WTC11 (cell line): ENCODE measurements around the gene NSUN2. TPM values are rescaled to one million over a fixed set of nuclear protein-coding genes. Genes with fewer than 3 reads are reported as not detected.
A peak's percentile ranks its signal among the peaks of the same experiment; 100 is the strongest.

ENCODE experiments used
- ATAC-seq: fragments of 200-7000 bp; cut with Tn5 transposase; 2 replicates; pipeline ENCODE4 v1.10.0; 2021; ENCODE audit warnings: mild to moderate bottlenecking, moderate library complexity
- CTCF ChIA-PET: fragments of 300-600 bp; sonication (Branson Sonifier 250); formaldehyde crosslinking; loops from one replicate; lab custom pipeline; 2021; ENCODE audit warnings: antibody characterized with exemption; lab: Charles Lee
- POLR2A ChIA-PET: fragments of 350-600 bp; sonication (Branson Sonifier 250); formaldehyde crosslinking; loops from one replicate; lab custom pipeline; 2021; ENCODE audit warnings: antibody characterized with exemption; lab: Charles Lee
- DNase-seq: peaks from one replicate; pipeline ENCODE4 v3.0.0; 2021; ENCODE audit warnings: low spot score
- H3K27ac Mint-ChIP-seq: 2 replicates; pipeline ENCODE4 v1.8.0; 2021; ENCODE audit warnings: mixed read lengths
- H3K27me3 Mint-ChIP-seq: 2 replicates; pipeline ENCODE4 v1.8.0; 2021; ENCODE audit warnings: low read depth, mild to moderate bottlenecking, moderate library complexity, mixed read lengths
- H3K36me3 Mint-ChIP-seq: 2 replicates; pipeline ENCODE4 v1.8.0; 2021; ENCODE audit warnings: mixed read lengths
- H3K4me1 Mint-ChIP-seq: 2 replicates; pipeline ENCODE4 v1.8.0; 2022; ENCODE audit warnings: mixed read lengths
- H3K4me3 Mint-ChIP-seq: 2 replicates; pipeline ENCODE4 v1.8.0; 2021; ENCODE audit warnings: mild to moderate bottlenecking, moderate library complexity, mixed read lengths
- H3K9me3 Mint-ChIP-seq: 2 replicates; pipeline ENCODE4 v1.8.0; 2021; ENCODE audit warnings: mixed read lengths
- ARID4B ChIP-seq: sonication (generic); formaldehyde crosslinking; IDR thresholded peaks from 2 replicates; pipeline ENCODE4 v1.8.0; 2023; ENCODE audit warnings: missing genetic modification reagents, mild to moderate bottlenecking, borderline replicate concordance
- ESRRA ChIP-seq: sonication (generic); formaldehyde crosslinking; IDR thresholded peaks from 2 replicates; pipeline ENCODE4 v1.8.1; 2022; ENCODE audit warnings: mild to moderate bottlenecking, missing genetic modification reagents, borderline replicate concordance
- FOXK1 ChIP-seq: sonication (generic); formaldehyde crosslinking; IDR thresholded peaks from 2 replicates; pipeline ENCODE4 v1.8.0; 2022; ENCODE audit warnings: mild to moderate bottlenecking, moderate library complexity, missing genetic modification reagents
- FOXP1 ChIP-seq: sonication (generic); formaldehyde crosslinking; IDR thresholded peaks from 2 replicates; pipeline ENCODE4 v1.8.0; 2022; ENCODE audit warnings: missing genetic modification reagents, mild to moderate bottlenecking, moderate library complexity, borderline replicate concordance
- GABPB1 ChIP-seq: sonication (generic); formaldehyde crosslinking; IDR thresholded peaks from 2 replicates; pipeline ENCODE4 v1.8.1; 2023; ENCODE audit warnings: mild to moderate bottlenecking, missing genetic modification reagents
- HMGA2 ChIP-seq: fragments of 250-450 bp; sonication (Bioruptor Pico); IDR thresholded peaks from 2 replicates; pipeline ENCODE4 v1.4.0; 2021; ENCODE audit warnings: mild to moderate bottlenecking, moderate library complexity
- IRF1 ChIP-seq: sonication (generic); formaldehyde crosslinking; IDR thresholded peaks from 2 replicates; pipeline ENCODE4 v1.8.0; 2023; ENCODE audit warnings: missing genetic modification reagents
- MYBL2 ChIP-seq: sonication (generic); formaldehyde crosslinking; IDR thresholded peaks from 2 replicates; pipeline ENCODE4 v1.8.1; 2023; ENCODE audit warnings: mild to moderate bottlenecking, moderate library complexity, missing genetic modification reagents
- PRRX2 ChIP-seq: fragments of 250-450 bp; sonication (Bioruptor Pico); IDR thresholded peaks from 2 replicates; pipeline ENCODE4 v1.8.0; 2021; ENCODE audit warnings: mild to moderate bottlenecking
- SOX15 ChIP-seq: fragments of 250-450 bp; sonication (Bioruptor Pico); IDR thresholded peaks from 2 replicates; pipeline ENCODE4 v1.9.0; 2021; ENCODE audit warnings: mild to moderate bottlenecking
- TCF7 ChIP-seq: sonication (generic); formaldehyde crosslinking; IDR thresholded peaks from 2 replicates; pipeline ENCODE4 v1.8.0; 2022; ENCODE audit warnings: mild to moderate bottlenecking, low read depth, missing genetic modification reagents, moderate library complexity
- TP53 ChIP-seq: sonication (generic); formaldehyde crosslinking; IDR thresholded peaks from 2 replicates; pipeline ENCODE4 v1.8.1; 2023; ENCODE audit warnings: mild to moderate bottlenecking, missing genetic modification reagents
- ZBTB21 ChIP-seq: sonication (generic); formaldehyde crosslinking; IDR thresholded peaks from 2 replicates; pipeline ENCODE4 v1.8.1; 2023; ENCODE audit warnings: mild to moderate bottlenecking, missing genetic modification reagents, borderline replicate concordance
- ZNF416 ChIP-seq: fragments of 250-450 bp; sonication (Bioruptor Pico); IDR thresholded peaks from 2 replicates; pipeline ENCODE4 v1.9.0; 2021; ENCODE audit warnings: mild to moderate bottlenecking, inconsistent platforms
- ZNF423 ChIP-seq: fragments of 250-450 bp; sonication (Bioruptor Pico); IDR thresholded peaks from 2 replicates; pipeline ENCODE4 v2.1.2; 2022; ENCODE audit warnings: mild to moderate bottlenecking, moderate library complexity
- total RNA-seq: library from RNA; stranded (reverse); gene quantifications from 3 replicates; pipeline ENCODE4 v1.2.3, GENCODE V29; 2021
- TF ChIP-seq, protein P1 (sequence below): sonication (generic); formaldehyde crosslinking; IDR thresholded peaks from 2 replicates; pipeline ENCODE4 v1.8.1; 2023; ENCODE audit warnings: mild to moderate bottlenecking, moderate library complexity, missing genetic modification reagents
- TF ChIP-seq, protein P2 (sequence below): sonication (generic); formaldehyde crosslinking; IDR thresholded peaks from 2 replicates; pipeline ENCODE4 v1.8.1; 2023; ENCODE audit warnings: mild to moderate bottlenecking, missing genetic modification reagents

The NSUN2 gene
- total RNA-seq, 1 experiment from 2014 or later = 88.4 TPM

- H3K9me3 Mint-ChIP-seq = no peaks in the 10 kb centered on the region
- no peak overlapping the region for H3K27ac Mint-ChIP-seq
- peak overlapping the region; percentile 94 for H3K4me3 Mint-ChIP-seq
- H3K36me3 Mint-ChIP-seq = peaks cover 35% of the 10 kb centered on the region
- peak; percentile 45 for ATAC-seq
- CTCF ChIA-PET = interaction anchor here (0.8 to 2.1 kb wide), 3 partner anchors 95 to 126 kb away, joined by 3 to 7 read pairs (median 5); no protein-coding TSS in a partner anchor
- POLR2A ChIA-PET = interaction anchor here (0.8 to 1.1 kb wide), 2 partner anchors 9 to 124 kb away, joined by 3 read pairs; no protein-coding TSS in a partner anchor
- DNase-seq = peak; percentile 52
- H3K27me3 Mint-ChIP-seq = no peaks in the 10 kb centered on the region
- TF ChIP-seq GABPB1 (CRISPR knock-in tag) = no peak
- peak; percentile 26; the same call in 1 of the 2 replicates for TF ChIP-seq FOXP1 (CRISPR knock-in tag)
- TF ChIP-seq TP53 (CRISPR knock-in tag) = 0 out of 2 replicates have a peak, but pooled peaks have one; percentile 29
- peak; percentile 71; the same call in 1 of the 2 replicates for TF ChIP-seq IRF1 (CRISPR knock-in tag)
- TF ChIP-seq MYBL2 = 0 out of 2 replicates have a peak, but pooled peaks have one; percentile 31
- TF ChIP-seq ZBTB21 = peak; percentile 77; the same call in 1 of the 2 replicates
- peak; percentile 56; the same call in 1 of the 2 replicates for TF ChIP-seq ARID4B
- TF ChIP-seq, protein P1, sequence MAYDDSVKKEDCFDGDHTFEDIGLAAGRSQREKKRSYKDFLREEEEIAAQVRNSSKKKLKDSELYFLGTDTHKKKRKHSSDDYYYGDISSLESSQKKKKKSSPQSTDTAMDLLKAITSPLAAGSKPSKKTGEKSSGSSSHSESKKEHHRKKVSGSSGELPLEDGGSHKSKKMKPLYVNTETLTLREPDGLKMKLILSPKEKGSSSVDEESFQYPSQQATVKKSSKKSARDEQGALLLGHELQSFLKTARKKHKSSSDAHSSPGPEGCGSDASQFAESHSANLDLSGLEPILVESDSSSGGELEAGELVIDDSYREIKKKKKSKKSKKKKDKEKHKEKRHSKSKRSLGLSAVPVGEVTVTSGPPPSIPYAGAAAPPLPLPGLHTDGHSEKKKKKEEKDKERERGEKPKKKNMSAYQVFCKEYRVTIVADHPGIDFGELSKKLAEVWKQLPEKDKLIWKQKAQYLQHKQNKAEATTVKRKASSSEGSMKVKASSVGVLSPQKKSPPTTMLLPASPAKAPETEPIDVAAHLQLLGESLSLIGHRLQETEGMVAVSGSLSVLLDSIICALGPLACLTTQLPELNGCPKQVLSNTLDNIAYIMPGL (CRISPR knock-in tag) = peak; percentile 49; the same call in 1 of the 2 replicates
- no peak for TF ChIP-seq ZNF416 (CRISPR knock-in tag)
- TF ChIP-seq FOXK1 = 0 out of 2 replicates have a peak, but pooled peaks have one; percentile 17
- H3K4me1 Mint-ChIP-seq = peaks cover 16% of the 10 kb centered on the region
Measured at GRCh38 chr5:6633469-6634245, 813 bp upstream of the NSUN2 start.

DNA sequence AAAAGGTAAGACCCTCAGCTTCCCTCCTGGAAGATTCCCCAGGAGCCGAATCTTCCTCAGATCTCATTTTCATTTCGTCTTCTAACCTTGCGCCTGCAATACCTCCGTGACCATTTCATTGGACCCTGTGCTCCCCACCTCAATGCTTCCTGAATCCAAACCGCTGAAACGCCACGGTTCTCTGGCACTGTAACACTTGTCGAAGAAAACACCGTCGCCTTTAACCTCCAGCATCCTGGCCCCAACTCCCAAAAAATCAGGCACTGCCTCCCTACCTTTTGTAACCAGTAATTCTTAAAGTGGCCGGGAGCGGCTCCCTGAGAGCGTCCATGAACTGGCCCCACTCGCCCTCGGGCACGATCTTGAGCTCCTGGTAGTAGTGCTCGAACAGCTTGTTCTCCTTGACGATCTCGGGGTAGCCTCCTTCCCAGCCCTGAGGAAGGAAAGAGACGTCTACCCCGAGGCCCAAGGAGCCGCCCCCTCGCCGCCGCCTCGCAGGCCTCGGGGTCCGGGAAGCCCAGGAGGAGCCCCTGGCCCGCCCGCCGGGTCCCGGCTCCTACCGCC lies 438 bp downstream of the NSUN2 start:
- POLR2A ChIA-PET = interaction anchor here (0.6 to 1.1 kb wide), 3 partner anchors 10 to 125 kb away, joined by 3 read pairs; no protein-coding TSS in a partner anchor
- H3K36me3 Mint-ChIP-seq = peaks cover 41% of the 10 kb centered on the region
- peaks cover 16% of the 10 kb centered on the region for H3K4me1 Mint-ChIP-seq
- peak overlapping the region; percentile 86 for H3K27ac Mint-ChIP-seq
- DNase-seq (no peak), ATAC-seq (peak; percentile 11)
- no peaks in the 10 kb centered on the region for H3K9me3 Mint-ChIP-seq
- CTCF ChIA-PET = interaction anchor here (1.0 to 2.1 kb wide), 2 partner anchors 96 to 113 kb away, joined by 5 to 7 read pairs; no protein-coding TSS in a partner anchor
- H3K27me3 Mint-ChIP-seq = no peaks in the 10 kb centered on the region
- H3K4me3 Mint-ChIP-seq = peak overlapping the region; percentile 94
- TF ChIP-seq TCF7 (CRISPR knock-in tag) (no peak), SOX15 (CRISPR knock-in tag) (no peak), ESRRA (no peak), ZNF423 (CRISPR knock-in tag) (no peak), PRRX2 (no peak), ZNF416 (CRISPR knock-in tag) (no peak), ARID4B (no peak), HMGA2 (no peak)
- TF ChIP-seq, protein P2, sequence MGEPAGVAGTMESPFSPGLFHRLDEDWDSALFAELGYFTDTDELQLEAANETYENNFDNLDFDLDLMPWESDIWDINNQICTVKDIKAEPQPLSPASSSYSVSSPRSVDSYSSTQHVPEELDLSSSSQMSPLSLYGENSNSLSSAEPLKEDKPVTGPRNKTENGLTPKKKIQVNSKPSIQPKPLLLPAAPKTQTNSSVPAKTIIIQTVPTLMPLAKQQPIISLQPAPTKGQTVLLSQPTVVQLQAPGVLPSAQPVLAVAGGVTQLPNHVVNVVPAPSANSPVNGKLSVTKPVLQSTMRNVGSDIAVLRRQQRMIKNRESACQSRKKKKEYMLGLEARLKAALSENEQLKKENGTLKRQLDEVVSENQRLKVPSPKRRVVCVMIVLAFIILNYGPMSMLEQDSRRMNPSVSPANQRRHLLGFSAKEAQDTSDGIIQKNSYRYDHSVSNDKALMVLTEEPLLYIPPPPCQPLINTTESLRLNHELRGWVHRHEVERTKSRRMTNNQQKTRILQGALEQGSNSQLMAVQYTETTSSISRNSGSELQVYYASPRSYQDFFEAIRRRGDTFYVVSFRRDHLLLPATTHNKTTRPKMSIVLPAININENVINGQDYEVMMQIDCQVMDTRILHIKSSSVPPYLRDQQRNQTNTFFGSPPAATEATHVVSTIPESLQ = no peak
